GM21737 (cell line): Measurements from ENCODE around the gene TRIM23.
"Not testable (repeated sequence)": the region's sequence is repeated elsewhere in the genome, so short reads cannot be mapped to it uniquely, and the experiment has no call there.

Experiments
- ATAC-seq: cut with Tn5 transposase; IDR thresholded peaks from one replicate; pipeline ENCODE4 v1.9.1; 2021; ENCODE audit warnings: mild to moderate bottlenecking, moderate library complexity; ENCODE audit not compliant: unreplicated experiment

TRIM23 gene

DNA sequence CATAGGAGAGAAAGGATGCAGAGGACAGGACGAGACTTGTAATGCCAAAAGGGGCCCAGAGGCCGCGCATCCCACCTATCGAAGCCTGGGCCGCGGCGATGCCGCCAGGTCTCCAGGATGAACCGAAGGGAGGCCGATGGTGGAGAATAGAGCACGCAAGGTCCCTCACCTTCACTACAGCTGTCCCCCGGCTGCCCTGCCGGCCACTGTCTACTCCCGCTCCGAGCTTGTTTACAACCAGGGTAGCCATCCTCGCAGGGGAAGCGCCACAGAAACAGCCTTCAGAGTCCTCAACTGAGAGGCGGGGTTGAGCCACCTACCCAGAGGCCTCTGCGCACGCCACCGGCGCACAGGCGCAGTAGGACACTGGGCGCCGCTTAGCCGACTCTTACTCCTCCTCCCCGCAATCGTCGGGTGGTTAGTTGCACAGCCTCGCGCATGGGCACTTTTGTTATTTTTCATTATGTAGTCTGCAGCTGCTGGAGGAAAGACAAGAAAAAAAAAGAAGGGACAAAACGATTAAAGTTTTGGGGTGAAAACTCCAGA, at the start of gene TRIM23:
Gene TRIM23 (minus strand): TSS at position 309 of the 546 bp plus-strand sequence. CDS start 59 bp downstream, at position 250.
- ATAC-seq: peak; percentile 95

DNA sequence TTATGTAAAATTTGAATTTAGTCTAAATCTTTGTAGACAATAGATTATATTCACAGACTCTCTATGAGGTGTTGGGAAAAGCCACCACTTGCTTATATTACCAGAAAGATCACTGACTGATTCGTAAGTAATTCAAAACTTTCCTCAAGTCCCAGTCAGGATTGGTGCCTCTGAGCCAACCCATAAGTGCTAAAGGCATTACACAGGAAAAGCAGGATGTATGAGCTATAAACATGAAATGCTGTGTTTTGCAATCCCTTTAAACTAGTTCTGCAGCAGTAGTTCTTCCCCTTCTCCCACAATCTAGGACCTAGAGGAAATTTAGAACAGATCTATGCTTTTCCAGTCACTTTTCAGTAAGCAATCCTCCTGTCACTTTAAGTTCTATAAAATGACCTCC, 48.7 kb upstream of the TRIM23 start:
- no peak for ATAC-seq

DNA sequence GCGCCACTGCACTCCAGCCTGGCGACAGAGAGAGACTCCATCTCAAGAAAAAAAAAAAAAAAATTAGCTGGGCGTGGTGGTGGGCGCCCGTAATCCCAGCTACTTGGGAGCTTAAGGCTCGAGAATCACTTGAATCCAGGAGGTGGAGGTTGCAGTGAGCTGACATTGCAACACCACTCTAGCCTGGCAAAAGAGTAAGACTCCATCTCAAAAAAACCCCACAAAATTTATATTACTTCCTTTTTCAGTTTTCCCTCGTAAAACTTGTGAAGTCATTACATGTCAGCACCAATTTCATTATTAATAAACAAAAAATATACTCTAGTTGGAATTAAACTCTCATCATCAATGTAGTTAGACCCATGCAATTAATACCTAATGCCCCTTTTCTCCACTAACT, 44.6 kb upstream of the TRIM23 start:
- ATAC-seq: no peak

DNA sequence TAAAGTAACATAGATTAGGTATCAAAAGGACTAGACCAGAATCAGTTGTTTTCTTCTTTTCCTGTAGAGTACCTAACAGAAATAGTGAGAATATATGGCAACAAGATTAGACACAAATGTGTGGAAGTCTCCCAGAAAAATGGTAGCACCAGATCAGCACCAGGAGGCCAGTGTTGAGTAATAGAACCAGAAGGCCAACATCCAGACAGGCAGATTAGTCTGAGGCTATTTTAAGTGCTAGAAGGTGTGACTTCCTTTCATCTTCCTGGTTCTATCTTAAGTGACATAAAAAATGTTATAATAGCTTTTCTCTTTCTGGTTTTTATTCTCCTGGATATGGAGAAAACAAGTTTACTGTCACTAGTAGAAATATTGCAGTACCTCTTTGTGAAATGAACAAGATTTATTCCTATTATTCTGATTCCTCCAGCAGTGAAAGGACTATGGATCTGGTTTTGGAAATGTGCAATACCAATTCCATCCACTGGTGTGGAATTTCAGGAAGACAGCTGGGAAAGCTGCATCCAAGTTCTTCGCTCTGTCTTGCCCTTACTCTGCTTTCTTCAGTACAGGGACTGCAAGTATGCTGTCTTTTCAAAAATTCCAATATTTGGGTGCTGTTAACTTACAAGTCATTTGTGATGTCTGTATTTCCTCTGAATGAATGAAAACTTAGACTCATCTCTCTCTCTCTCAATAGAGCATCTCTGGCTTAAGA, 39.8 kb upstream of the TRIM23 start:
- no peak for ATAC-seq

DNA sequence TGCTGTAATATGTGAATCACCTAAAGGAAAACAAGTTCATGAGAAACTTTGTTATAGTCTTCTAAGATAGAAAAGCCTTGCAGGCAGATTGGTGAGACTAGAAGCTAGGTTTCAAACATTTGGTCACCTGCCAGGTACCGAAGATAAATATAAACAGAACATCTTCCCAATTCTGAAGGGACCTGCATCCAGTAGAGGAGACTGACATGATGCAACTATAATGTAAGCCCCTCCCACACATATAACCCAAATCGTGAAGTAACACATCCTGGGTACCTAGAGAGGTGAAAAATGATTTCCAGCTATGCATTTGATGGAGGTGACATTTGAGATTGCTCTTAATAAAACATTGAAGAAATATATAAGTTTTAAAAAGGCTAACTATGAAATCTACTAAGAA, 30.6 kb upstream of the TRIM23 start:
- no peak for ATAC-seq

DNA sequence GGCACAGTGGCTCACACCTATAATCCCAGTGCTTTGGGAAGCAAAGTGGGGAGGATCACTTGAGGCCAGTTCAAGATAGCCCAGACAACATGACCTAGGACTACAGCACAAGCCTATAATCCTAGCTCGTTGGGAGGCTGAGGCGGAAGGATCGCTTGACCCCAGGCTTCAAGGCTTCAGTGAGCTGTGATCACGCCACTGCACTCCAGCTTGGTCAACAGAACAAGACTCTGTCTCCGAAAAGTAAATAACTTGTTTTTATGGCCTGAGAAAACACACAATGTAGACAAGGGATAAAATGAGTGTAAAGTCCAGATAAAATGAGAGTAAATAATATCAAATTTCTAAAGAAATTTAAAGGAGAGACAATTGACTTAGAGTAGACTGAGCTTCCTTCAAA, 27.0 kb upstream of the TRIM23 start:
- ATAC-seq: no peak

DNA sequence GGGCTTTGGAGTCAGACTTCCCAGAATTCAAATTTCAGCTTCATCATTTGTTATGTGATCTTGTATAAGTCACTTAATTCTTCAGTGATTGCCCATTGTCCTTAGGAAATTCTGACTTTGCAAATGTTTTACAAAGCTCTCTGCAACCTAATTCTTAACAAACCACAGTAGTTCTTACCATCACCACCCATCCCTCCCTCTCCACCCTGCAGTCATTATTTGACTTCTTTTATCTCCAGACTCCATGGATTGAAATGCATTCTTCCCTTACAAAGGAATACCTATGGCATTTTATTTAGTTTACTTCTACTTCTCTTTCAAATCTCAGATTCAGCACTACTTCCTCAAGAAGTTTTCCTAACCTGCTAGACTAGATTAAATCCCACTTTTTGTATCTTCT, 23.8 kb upstream of the TRIM23 start:
- no peak for ATAC-seq

DNA sequence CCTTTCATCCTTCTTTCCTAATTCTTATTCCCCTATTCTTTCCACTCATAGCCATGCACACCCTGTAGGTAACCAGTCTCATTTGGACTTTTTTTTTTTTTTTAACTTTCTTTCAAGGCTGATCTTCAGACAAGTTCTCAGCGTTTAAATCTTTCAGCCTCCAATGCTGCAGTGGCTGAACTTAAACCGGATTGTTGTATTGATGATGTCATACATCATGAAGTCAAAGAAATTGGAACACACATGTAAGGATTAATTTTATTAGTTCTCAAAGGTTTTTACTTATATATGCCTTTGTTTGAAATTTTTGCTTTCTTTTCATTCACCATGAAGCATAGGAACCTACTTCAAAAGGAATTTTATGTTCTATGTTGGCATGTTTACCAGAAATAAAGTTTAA, 22.8 kb upstream of the TRIM23 start:
- no peak for ATAC-seq

DNA sequence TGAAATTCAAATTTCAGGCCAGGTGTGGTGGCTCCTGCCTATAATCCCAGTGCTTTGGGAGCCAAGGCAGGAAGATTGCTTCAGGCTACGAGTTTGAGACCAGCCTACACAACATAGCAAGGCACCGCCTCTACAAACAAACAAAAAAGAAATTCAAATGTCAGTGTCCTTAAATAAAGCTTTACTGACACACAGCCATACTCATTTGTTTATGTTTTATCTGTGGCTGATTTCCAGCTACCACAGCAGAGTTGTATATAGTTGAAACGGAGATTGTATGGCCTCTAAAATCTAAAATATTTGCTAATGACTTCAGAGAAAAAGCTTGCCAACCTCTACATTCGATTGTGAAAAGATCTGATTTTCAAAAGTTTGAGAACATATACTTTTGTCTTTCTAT, 16.1 kb upstream of the TRIM23 start:
- no peak for ATAC-seq

DNA sequence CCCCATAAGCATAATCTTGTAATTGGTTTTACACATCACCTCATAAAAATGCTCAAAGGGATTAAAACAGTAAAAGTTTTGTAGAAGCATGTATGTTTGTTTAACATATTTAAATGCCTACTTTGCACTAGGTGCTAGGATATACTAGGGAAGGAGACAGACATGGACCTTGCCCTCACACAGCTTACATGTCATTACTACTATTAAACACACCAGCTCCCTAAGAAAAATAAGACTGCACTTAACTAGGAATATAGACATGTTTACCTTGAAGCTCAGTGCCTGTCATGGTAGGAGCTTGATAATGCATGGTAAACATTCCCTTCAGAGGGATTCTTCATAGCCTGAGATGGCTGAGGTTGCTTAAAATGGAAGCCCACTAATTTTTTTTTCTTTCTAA, 6.8 kb upstream of the TRIM23 start:
- no peak for ATAC-seq

DNA sequence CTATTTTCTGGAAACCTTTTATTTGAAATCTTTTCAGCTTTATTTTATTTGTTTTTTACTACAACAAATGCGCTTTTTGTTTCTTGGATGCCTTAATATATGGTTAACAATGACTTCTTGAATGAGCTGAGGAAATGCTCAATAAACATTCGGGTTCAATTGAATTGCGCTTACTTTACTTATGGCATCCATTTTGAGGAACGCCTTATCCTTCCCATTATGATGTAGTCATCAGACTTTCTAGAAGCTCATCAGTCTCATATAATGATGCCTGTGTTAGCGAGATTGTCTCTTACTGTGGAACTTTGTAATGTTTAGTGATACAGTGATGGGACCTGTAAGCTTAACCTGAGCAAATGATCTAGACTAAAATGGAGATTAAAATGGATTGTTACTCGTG, 1.6 kb upstream of the TRIM23 start:
- no peak for ATAC-seq

DNA sequence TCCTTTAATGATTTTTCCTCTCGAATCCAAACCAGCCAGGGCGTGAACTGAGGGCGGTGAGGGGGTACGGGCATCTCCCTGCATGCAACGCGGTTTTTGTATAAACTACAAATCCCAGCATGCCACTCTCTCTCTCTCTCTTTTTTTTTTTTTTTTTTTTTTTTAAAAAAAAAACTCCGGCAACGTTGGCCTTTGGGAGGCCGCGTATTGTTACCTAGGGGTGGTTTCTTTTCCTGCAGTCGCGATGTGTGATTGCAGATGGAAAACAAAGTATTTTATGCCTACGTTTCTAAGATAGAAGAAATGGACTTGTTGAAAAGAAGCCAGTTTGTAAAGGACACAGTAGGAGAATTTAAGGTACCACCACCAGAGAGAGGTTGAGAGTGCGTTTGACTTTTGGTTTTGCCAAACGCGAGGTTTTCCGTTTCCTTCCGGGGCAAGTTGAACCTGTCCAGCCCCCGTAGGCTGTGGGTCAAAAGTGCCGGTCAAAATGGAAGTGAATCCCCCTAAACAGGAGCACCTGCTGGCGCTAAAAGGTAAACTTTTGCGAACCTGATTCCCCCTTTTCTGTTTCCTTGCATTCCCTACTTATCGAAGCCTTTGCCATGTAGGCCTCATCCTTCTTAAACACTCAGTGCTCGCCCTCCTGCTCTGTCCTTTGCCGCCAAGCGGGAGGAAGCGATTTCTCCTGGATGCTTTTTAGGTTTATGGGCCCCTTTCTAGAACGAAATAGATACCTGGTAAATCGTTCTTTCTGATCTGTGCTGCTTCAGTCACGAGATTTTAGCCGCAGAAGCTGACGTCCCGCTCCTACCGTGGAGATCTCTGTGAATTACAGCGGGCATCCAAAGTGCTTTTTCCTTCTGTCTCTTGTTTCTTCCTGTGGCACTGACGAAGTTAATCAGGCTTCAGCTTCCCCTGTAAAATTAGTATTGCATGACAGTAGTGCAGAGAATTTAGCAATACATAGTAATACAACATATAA, 730 bp upstream of the TRIM23 start, which contains the start of the genes SHLD3 and TRAPPC13:
Gene SHLD3 (plus strand): TSS at position 457 of the 985 bp plus-strand sequence. CDS start 4,561 bp downstream, outside the sequence.
Gene TRAPPC13 (plus strand): TSS at position 457 of the 985 bp plus-strand sequence. CDS start 34 bp downstream, at position 491.
- peak; percentile 66 for ATAC-seq

DNA sequence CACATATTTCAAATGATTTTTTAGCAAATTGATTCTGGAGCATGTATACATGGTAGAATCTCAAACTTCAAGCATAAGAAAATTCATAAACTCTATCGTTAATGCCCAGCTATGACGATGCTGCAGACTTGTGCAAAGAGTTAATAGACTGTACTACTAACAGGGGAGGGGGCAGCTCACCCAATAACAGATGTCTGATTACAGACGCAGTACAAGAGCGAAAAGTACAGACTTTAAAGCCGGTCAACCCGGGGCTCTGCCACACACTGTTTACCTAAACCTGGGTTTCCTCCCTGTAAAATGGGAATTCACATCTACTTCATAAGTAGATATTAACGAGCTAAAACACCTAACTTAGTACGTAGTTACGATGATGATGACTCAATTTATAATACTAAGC, 651 bp downstream of the TRIM23 start:
- no peak for ATAC-seq

DNA sequence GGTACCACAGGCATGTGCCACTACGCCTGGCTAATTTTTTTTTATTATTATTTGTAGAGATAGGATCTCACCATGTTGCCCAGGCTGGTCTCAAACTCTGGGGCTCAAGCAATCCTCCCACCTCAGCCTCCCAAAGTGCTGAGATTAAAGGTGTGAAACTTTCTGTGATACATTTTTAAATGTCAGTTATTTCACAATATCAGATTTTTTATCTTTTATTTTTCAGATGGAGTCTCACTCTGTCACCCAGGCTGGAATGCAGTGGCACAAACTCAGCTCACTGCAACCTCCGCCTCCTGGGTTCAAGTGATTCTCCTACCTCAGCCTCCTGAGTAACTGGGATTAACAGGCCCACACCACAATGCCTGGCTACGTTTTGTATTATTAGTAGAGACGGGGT, 2.2 kb downstream of the TRIM23 start:
- ATAC-seq: not testable (repeated sequence)

DNA sequence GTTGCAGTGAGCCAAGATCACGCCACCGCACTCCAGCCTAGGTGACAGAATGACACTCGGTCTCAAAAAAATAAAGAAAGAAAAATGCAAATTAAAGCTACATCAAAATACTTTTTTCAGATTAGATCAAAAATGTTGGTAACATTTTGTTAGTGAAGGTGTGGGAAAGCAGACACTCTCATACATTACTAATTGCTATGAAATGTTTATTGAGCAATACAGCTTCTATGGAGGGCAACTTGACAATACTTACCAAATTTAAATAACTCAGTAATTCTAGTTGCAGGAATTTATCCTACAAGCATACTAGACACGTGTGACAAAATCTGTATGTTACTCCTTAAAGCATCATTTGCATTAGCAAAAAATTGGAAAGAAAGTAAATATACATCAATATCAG, 4.1 kb downstream of the TRIM23 start:
- no peak for ATAC-seq

DNA sequence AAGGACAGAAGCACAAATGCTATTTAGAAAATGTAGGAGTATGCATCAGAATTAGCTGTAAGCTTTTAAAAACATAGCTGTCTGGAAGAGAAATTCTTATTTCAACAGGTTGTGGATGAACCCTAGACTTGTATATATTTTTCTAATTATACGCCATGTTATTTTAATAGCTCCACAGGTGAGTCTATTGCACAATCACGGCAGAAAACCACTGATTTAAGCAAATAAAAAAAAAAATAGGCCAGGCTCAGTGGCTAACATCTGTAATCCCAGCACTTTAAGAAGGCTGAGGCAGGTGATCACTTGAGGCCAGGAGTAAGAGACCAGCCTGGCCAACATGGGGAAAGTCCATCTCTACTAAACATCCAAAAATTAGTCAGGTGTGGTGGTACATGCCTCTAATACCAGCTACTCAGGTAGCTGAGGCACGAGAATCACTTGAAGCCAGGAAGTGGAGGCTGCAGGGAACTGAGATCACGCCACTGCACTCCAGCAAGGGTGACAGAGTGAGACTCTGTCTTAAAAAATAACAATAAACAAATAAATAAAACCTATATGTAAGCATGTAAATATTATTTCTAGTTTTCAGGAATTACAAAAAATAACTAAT, 11.7 kb downstream of the TRIM23 start:
- ATAC-seq: no peak

DNA sequence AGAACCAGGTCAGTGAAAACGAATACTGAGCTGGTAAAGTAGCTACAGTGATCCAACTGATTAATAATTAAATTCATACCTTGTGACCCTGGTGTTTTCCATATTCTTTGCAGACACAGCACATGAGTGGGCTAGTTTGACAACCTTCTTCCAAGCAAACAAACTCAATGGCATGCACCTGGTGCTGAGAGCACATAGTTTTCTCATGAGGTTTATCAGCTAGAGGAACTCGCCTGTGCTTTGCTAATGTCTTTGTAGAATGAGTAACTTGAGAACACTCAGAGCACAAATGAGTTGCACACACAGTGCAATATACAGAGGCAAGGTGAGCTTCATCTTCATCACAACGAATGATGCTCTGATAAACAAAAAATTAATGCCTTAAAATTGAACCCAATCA, 12.6 kb downstream of the TRIM23 start:
- no peak for ATAC-seq

DNA sequence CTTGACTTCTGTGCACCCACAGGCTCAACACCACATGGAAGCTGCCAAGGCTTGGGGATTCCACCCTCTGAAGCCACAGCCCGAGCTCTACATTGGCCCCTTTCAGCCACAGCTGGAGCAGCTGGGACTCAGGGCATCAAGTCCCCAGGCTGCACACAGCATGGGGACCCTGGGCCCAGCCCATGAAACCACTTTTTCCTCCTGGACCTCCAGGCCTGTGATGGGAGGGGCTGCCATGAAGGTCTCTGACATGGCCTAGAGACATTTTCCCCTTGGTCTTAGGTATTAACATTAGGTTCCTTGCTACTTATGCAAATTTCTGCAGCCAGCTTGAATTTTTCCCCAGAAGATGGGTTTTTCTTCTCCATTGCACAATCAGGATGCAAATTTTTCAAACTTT, 22.4 kb downstream of the TRIM23 start:
- not testable (repeated sequence) for ATAC-seq

DNA sequence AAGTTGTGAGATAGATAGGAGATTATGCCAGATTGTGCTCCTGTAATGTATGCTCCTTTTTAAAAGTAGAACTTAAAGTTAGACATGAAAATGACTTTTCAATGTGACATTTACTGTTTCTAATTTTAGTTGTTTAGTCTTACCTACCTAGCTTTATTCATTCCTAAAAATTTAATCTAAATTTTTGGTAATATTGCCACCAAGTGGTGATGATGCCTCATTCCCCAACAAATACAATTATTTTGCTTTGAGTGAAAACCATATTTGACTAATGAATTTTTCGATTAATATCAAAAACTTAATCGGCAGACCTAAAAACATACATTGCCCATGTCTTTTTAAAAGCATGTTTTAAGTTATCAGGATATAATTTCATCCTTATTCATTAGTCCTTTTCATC, 35.4 kb downstream of the TRIM23 start:
- ATAC-seq: no peak

DNA sequence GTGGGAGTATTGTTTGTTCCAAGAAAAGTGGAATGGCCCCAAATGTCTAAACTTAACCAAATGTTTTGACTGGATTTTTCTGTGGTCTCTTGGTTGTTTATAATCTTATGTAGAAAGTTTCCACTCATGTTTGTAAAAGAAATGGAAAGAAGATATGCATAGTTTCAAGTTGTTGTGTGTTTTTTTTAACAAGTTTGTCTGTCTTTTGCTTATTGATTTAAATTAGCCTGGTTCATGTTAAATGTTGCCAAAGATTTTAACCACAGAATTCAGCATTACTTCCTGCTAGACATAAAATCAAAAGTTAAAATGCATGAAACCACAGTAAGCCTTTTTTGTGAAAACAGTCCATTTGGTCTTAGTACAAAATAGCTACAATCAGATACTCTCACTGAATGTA, 47.0 kb downstream of the TRIM23 start:
- no peak for ATAC-seq

DNA sequence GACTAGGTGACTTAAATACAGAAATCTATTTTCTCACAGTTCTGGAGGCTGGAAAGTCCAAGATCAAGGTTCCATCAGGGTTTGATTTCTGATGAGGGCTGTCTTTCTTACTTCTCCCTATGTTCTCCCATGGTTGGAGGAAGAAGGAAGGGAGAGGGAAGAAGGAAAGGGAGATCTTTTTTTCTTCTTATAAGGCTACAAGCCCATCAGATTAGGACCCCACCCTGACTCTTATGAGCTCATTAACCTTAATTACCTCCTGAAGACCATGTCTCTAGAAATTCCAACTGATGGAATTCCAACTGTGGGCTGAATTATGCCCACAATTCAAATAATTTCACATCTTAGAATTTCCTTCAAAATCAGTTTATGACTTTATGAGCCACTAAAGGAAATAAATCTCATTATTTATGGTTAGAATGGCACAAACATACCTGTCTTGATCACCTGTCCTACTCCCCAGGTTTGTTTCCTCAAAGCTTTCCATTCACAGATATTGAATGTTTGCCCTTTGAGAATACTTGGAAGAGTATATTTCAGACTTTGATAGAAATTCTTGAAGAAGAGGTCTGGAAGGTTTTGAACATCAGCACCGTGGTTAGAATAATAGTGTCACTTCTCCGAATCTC, 53.4 kb downstream of the TRIM23 start:
- ATAC-seq: no peak
